A673 (cell line): ENCODE data around the gene PRKCA. TPM values are rescaled to one million over a fixed set of nuclear protein-coding genes. Genes with fewer than 3 reads are reported as not detected.
A peak's percentile ranks its signal among the peaks of the same experiment; 100 is the strongest.

ENCODE experiments used
- BruUV-seq: library from RNA; stranded (reverse); fragments of 400-500 nt; replicated peaks from 2 replicates; lab custom pipeline; 2021; lab: Mats Ljungman, UMichigan
- CTCF ChIA-PET: fragments of 300-600 bp; sonication (Branson Sonifier 250); formaldehyde crosslinking; loops from one replicate; lab custom pipeline; 2022; ENCODE audit warnings: antibody characterized with exemption; lab: Charles Lee
- POLR2A ChIA-PET: fragments of 300-600 bp; sonication (Branson Sonifier 250); formaldehyde crosslinking; loops from one replicate; lab custom pipeline; 2022; ENCODE audit warnings: antibody characterized with exemption; ENCODE audit not compliant: low non-redundant PET; lab: Charles Lee
- DNase-seq: peaks from one replicate; pipeline ENCODE4 v3.0.0-alpha.2; 2015; ENCODE audit warnings: low spot score
- H3K27ac ChIP-seq: fragments of 200-600 bp; sonication (generic); 2 replicates; pipeline ENCODE4 v1.5.1; 2016; ENCODE audit warnings: mixed run types, low read depth, mild to moderate bottlenecking, mixed read lengths, antibody characterized with exemption, low read length; ENCODE audit not compliant: poor library complexity, severe bottlenecking
- H3K27me3 ChIP-seq: fragments of 200-600 bp; sonication (generic); replicated peaks from 2 replicates; pipeline ENCODE4 v1.6.1; 2017; ENCODE audit warnings: mixed run types, low read depth, mild to moderate bottlenecking, mixed read lengths, antibody characterized with exemption, low read length; ENCODE audit not compliant: insufficient read depth, poor library complexity
- H3K36me3 ChIP-seq: fragments of 200-600 bp; sonication (generic); 2 replicates; pipeline ENCODE4 v1.6.1; 2016; ENCODE audit warnings: mixed run types, mild to moderate bottlenecking, mixed read lengths, antibody characterized with exemption, low read length; ENCODE audit not compliant: insufficient read depth, poor library complexity, severe bottlenecking
- H3K4me1 ChIP-seq: fragments of 200-600 bp; sonication (generic); 2 replicates; pipeline ENCODE4 v1.6.1; 2017; ENCODE audit warnings: mixed run types, mild to moderate bottlenecking, mixed read lengths, antibody characterized with exemption, low read length; ENCODE audit not compliant: insufficient read depth, poor library complexity, severe bottlenecking
- H3K4me3 ChIP-seq: fragments of 200-600 bp; sonication (generic); 2 replicates; pipeline ENCODE4 v1.5.1; 2016; ENCODE audit warnings: low read depth, mixed run types, mild to moderate bottlenecking, mixed read lengths, low read length; ENCODE audit not compliant: poor library complexity, severe bottlenecking
- H3K9me3 ChIP-seq: fragments of 200-600 bp; sonication (generic); 2 replicates; pipeline ENCODE4 v1.6.1; 2016; ENCODE audit warnings: mixed run types, low read depth, mild to moderate bottlenecking, mixed read lengths, antibody characterized with exemption, low read length; ENCODE audit not compliant: poor library complexity, severe bottlenecking
- EZH2 ChIP-seq: fragments of 200-600 bp; sonication (generic); IDR thresholded peaks from 2 replicates; pipeline ENCODE4 v1.6.1; 2017; ENCODE audit warnings: borderline replicate concordance, low read depth, mild to moderate bottlenecking, mixed read lengths, antibody characterized with exemption, low read length; ENCODE audit not compliant: poor library complexity, severe bottlenecking
- intact Hi-C: fragments of 100-400 bp; cut with micrococcal nuclease; formaldehyde crosslinking; loops from one replicate; pipeline ENCODE4 v1.10.0; 2022; ENCODE audit not compliant: unreplicated experiment
- total RNA-seq: library from RNA; stranded (reverse); gene quantifications from 2 replicates; pipeline ENCODE4 v1.2.3, GENCODE V29; 2021
- TF ChIP-seq, protein P1 (sequence below): fragments of 300-800, 200-600 bp; sonication (generic); conservative IDR thresholded peaks from 2 replicates; pipeline ENCODE4 v1.5.1; 2017; ENCODE audit warnings: low read depth, mild to moderate bottlenecking, antibody characterized with exemption, low read length, moderate library complexity, mixed read lengths

PRKCA gene
- total RNA-seq, 1 experiment from 2014 or later = 16.3 TPM

DNA sequence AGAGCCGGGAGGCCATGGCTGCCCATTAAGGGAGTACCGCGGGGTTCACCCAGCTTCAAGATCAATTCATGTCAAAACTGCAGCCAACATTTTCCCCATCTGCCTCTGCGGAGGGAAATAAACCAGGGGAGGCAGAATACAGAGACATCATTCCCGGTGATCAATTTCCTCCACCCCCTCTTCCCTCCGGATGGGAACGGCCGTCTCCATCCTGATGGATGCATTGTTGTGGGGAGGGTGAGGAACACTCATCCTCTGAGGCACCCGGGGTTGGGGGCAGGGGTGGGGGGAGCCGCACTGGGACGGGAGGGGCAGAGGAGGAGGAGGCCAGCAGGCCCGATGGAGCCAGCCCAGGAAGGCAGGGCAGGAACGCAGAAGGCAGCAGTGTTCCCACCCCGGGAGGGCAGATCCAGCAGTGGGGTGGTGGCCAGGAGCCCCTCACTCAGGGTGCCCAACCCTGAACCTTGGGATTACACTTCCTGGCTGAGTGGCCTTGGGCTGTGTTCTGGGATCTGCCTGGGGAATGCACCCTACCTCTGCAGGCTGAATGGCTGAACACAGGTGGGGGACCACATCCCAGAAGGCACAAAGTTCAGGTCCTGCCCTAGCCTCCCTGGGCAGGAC is 546.7 kb downstream of the PRKCA start:
- intact Hi-C loops = no loop called here
- TF ChIP-seq EZH2 = no peak
- TF ChIP-seq, protein P1, sequence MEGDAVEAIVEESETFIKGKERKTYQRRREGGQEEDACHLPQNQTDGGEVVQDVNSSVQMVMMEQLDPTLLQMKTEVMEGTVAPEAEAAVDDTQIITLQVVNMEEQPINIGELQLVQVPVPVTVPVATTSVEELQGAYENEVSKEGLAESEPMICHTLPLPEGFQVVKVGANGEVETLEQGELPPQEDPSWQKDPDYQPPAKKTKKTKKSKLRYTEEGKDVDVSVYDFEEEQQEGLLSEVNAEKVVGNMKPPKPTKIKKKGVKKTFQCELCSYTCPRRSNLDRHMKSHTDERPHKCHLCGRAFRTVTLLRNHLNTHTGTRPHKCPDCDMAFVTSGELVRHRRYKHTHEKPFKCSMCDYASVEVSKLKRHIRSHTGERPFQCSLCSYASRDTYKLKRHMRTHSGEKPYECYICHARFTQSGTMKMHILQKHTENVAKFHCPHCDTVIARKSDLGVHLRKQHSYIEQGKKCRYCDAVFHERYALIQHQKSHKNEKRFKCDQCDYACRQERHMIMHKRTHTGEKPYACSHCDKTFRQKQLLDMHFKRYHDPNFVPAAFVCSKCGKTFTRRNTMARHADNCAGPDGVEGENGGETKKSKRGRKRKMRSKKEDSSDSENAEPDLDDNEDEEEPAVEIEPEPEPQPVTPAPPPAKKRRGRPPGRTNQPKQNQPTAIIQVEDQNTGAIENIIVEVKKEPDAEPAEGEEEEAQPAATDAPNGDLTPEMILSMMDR = no peak
- H3K4me3 ChIP-seq = no peak overlapping the region
- no TSS peak for BruUV-seq
- H3K36me3 ChIP-seq = no peaks in the 10 kb centered on the region
- DNase-seq = no peak
- CTCF ChIA-PET = no interaction called here
- POLR2A ChIA-PET = no interaction called here
- no peaks in the 10 kb centered on the region for H3K27me3 ChIP-seq
- H3K9me3 ChIP-seq = peaks cover 9% of the 10 kb centered on the region
- H3K27ac ChIP-seq = no peak overlapping the region
- H3K4me1 ChIP-seq = no peaks in the 10 kb centered on the region

GRCh38 chr17:66849851-66850580 is 547.6 kb downstream of the PRKCA start:
- H3K4me1 ChIP-seq = no peaks in the 10 kb centered on the region
- intact Hi-C loops = no loop called here
- H3K36me3 ChIP-seq = no peaks in the 10 kb centered on the region
- TF ChIP-seq EZH2 = no peak
- TF ChIP-seq, protein P1 = no peak
- CTCF ChIA-PET = no interaction called here
- DNase-seq = no peak
- H3K9me3 ChIP-seq = peaks cover 13% of the 10 kb centered on the region
- H3K27me3 ChIP-seq = no peaks in the 10 kb centered on the region
- H3K4me3 ChIP-seq = no peak overlapping the region
- BruUV-seq = no TSS peak
- H3K27ac ChIP-seq = no peak overlapping the region
- POLR2A ChIA-PET = no interaction called here

GRCh38 chr17:66850692-66851091 is 548.3 kb downstream of the PRKCA start:
- H3K36me3 ChIP-seq = no peaks in the 10 kb centered on the region
- no peak overlapping the region for H3K4me3 ChIP-seq
- no peaks in the 10 kb centered on the region for H3K4me1 ChIP-seq
- BruUV-seq = no TSS peak
- peaks cover 13% of the 10 kb centered on the region for H3K9me3 ChIP-seq
- ChIA-PET CTCF (no interaction called here), POLR2A (interaction anchor here (0.5 kb wide), 1 partner anchor 621 kb away, joined by 3 read pairs; no protein-coding TSS in a partner anchor)
- peak; percentile 21 for DNase-seq
- intact Hi-C loops = no loop called here
- no peaks in the 10 kb centered on the region for H3K27me3 ChIP-seq
- no peak for TF ChIP-seq EZH2
- TF ChIP-seq, protein P1 = no peak
- no peak overlapping the region for H3K27ac ChIP-seq
